Eye (tissue), 1 donor: ENCODE data around the gene MROH7.

Source experiments
- DNase-seq: peaks from one replicate; pipeline ENCODE4 v3.0.0-alpha.2; 2015

Gene MROH7

DNA sequence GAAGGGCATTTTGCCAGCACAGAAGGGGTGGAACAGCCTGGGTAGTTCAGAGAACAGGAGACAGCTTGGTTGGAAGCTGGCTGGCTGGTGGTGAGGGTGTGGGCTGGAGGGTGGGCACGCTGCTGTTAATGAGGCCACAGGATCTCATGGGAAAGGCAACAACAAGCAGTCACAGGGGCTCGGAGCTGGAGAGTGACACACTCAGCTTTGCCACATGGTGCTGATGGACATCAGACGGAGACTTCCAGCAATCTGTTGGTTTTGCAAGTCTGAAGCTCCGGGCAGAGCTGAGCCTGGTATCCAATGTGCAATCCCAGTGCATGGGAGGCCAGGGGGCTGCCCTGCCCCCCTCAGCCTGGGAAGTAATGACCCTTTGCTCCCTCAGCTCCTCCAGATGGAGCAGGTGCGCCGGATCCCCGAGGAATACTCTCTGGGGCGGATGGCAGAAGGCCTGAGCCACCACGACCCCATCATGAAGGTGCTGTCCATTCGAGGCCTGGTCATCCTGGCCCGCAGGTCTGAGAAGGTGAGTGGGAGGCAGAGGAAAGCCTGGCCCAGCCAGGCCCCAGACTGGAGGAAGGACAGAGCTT is 58.4 kb downstream of the MROH7 start:
- peak; percentile 10 for DNase-seq

- no peak for DNase-seq
Observed at GRCh38 chr1:54701066-54701465, 59.5 kb downstream of the MROH7 start.

GRCh38 chr1:54701996-54702395 is 60.4 kb downstream of the MROH7 start:
- no peak for DNase-seq

DNA sequence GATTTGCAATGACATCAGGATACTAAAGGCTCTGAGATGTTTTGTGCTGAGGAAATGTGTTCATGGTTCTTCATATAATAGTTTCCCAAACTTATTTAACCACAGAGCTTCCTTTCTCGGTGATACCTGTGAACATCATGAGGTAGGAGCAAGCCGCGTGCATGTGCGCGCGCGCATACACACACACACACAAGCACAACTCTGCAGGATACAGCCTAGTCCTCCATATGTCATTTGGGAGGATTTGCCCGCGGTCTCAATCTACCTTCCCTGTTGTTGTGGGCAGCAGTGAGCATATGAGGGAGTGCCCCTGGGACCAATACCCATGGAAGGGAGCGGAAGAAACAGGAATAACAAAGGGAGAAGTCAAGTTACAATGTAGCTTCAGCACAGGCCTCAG is 61.9 kb downstream of the MROH7 start:
- no peak for DNase-seq

DNA sequence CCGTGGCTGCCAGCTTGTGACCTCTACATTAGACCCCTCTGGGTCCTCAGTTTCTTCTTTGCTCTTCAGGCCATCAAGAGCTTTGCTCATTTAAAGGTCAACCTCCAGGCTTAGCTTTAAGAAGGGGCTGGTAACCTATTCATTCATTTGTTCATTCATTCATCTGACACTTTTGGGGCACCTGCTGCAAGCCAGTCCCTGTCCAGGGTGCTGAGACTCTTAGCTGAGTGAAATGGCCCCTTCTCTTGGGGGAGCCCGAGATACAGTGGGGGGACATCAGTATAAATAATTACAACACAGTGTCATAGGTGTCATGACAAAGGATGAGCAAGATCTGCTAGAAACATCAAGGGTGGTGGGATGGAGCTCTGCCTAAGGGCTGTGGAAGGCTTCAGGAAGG is 63.6 kb downstream of the MROH7 start:
- no peak for DNase-seq

DNA sequence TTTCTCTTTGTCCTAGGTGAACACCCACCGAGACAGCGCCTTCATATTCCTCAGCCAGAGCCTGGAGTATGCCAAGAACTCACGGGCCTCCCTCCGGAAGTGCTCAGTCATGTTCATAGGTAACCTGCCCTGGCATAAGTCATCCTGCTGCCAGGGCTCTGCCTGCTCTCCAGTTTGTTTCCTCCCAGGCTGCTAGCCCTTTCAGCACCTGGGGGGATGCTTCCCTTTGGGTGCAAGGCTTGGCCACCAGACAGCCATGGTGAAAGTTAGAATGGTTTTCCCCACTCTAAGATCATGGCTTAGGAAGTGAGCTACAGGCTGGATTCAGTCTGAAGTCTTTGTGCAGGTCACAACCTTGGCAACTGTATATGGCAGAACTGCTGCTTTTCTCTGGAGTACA is 64.8 kb downstream of the MROH7 start:
- DNase-seq = no peak

- no peak for DNase-seq
Observed at GRCh38 chr1:54708385-54708784, 66.8 kb downstream of the MROH7 start.

DNA sequence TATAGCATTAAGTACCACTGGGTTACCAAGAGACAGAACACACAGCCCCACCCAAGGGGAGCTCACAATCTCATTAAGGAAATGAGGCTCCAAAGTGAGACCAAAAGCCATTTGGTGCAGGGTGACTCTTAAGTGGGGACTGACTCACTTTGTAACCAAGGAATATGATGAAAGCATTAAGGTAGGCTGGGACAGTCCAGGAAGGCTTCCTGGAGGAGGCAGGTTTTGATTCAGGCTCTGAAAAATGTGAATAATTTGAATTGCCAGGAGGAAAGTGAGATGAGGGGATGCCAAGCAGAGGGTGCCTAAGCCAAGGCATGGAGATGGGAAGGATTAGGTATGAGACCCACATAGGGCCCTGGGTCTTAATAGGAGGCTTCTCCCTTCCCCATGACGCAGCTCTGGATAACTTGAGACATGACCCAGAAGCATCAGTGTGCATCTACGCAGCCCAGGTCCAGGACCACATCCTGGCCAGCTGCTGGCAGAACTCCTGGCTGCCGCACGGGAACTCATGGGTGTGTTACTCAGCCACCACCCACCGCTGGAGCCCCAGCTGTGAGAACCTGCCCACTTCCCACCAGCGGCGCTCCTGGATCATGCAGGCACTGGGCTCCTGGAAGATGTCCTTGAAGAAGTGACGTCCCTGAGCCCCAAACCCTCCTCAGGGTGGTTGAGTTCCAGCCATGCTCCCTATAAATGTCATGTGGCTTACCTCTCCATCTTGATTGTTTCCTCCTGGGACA is 68.1 kb downstream of the MROH7 start:
- DNase-seq = no peak

DNA sequence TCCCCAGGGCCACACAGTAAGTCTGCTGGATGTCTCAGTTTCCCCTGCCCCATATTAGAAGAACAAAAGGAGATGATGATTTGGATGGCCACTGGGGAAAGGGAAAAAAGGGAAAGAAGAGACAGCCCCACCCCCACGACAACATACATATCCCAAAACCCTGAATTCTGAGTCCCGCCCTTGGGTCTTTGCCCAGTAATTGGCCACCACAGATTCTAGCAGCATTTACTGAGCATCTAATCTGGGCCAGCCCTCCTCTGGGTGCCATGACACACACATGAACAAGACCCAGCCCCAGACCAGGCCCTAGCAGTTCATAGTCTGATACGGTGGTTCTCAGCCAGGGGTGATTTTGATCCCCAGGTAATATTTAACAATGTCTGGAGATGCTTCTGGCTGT is 68.8 kb downstream of the MROH7 start:
- no peak for DNase-seq

DNA sequence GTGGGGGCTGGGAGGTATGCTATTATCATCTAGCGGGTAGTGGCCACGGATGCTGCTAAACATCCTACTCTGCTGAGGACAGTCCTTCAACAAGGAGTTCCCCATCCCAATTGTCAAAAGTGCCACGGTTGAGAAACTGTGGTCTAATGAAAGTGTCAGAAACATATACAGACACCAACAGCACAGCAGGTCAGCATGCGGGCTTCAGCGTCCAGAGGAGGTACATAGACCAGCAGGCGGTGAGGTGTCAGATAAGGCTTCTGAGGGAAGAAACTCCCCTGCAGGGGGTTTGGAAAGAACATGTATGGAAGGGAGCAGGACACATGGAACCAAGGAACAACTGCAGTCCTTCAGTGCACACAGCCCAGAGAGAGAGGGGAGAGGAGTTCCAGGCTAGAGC is 69.3 kb downstream of the MROH7 start:
- no peak for DNase-seq

GRCh38 chr1:54711536-54711935 is 70.0 kb downstream of the MROH7 start:
- DNase-seq = no peak

- no peak for DNase-seq
Observed at GRCh38 chr1:54714881-54715492, 73.4 kb downstream of the MROH7 start.

- DNase-seq = peak; percentile 93
Observed at GRCh38 chr1:54715493-54716298, 74.1 kb downstream of the MROH7 start, which contains the start of gene TTC4. TSS of gene TTC4 (plus strand) at chr1:54715861. CDS start at chr1:54715909, 48 bp downstream.

DNA sequence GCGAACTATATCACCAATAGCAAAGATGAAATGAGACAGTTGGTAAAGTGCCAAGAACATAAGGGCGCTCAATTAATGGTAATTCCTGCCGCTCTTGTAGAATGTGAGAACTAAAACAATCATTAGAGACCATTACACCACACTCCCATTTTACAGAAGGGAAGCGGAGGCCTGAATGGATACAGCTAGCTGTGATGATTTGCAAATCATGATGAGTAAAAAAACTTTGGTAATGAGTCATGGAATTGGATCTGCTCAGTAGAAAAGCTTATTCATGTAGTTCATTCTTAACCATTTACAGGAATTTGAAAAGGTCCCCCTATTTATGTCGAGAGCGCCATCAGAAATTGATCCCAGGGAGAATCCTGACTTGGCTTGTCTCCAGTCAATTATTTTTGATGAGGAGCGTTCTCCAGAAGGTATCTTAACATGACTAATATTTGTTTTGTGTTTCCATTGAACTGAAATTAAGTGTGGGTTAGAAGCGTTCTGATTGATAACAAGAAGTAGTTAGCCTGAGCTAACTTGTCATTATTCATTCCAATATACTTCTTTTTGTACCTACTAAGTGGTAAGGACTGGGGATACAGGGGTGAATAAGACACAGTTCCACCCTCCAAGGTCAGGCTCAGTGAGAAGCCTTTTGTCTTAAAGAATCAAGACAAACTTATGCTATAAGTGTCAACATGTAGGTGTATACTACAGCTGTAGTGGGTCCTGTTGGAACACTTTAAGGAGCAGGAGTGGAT is 74.9 kb downstream of the MROH7 start:
- no peak for DNase-seq

DNA sequence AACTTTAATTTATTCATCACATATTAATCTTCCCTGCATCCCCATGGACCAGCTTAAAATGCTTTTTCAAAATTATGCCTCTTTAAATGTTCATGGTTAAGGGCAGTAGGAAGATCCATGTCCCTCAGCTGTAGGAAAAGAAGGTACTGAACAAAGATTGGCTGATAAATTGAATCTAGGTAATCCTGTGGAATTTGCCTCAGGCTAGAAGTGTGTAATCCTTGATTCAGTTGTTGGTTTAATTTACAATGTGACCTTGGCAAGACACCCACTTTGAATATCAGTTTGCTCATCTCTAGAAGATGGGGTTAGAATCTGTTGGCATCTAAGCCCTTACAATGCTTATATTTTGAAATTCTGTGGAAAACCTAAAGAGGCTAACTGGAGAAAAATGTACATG is 80.1 kb downstream of the MROH7 start:
- no peak for DNase-seq

DNA sequence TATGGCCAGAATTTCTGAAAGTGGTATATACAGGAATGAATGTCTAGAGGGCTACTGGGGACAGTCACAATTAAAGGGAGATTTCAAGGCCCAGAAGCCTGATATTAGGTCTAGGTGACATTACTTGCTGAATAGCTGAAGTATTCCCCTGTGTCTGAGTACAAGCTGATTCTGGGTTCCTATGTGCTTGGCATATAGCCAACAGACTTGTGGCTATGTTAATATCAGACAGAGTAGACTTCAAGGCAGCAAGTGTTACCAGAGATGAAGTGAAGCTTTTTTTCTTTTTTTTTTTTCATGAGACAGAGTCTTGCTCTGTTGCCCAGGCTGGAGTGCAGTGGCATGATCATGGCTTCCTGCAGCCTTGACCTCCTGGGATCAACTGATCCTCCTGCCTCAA is 82.4 kb downstream of the MROH7 start:
- no peak for DNase-seq

- no peak for DNase-seq
Observed at GRCh38 chr1:54724771-54725170, 83.2 kb downstream of the MROH7 start.

- no peak for DNase-seq
Observed at GRCh38 chr1:54728027-54728426, 86.4 kb downstream of the MROH7 start.

- no peak for DNase-seq
Observed at GRCh38 chr1:54736685-54737084, 95.1 kb downstream of the MROH7 start.

DNA sequence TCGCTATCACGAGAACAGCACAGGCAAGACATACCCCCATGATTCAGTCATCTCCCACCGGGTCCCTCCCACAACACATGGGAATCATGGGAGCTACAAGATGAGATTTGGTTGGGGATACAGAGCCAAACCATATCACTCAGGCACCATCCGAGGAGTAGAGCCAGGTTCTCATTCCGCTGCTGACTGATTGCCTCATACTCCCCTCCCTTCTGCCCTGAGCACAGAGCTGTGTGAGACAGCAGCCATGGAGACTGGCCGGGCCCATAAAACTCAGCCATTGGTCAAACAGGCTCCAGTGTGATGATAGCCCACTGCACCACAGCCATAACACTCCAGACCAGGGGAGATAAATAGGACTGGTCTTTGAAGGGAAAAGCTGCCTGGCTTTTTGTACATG is 96.7 kb downstream of the MROH7 start:
- no peak for DNase-seq

GRCh38 chr1:54741531-54741930 is 99.9 kb downstream of the MROH7 start:
- no peak for DNase-seq

- no peak for DNase-seq
Observed at GRCh38 chr1:54742282-54742681, 100.7 kb downstream of the MROH7 start.
